ENCODE data around the gene A2M. TPM values are rescaled to one million over a fixed set of nuclear protein-coding genes. Genes with fewer than 3 reads are reported as not detected.

The A2M gene
- total RNA-seq, 1 donor from 2014 or later = 1,832 TPM

DNA sequence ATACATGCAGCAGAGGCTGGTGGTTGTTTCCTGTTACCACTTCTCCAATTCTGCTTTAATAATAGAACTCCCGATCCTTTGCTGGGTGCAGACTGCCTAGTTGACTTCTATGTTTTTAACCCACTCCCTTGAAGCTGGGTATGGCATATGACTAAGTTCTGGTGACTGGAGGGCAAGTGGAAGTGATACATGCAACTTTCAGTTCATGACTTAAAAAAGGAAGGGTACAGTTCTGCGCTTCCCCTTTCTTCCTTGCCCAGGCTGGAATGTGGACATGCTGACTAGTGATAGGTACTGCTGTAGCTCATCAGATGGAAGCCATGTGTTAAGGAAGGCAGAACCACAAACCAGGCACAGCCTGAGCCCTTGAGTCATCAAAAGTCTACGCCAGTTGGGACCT is 2.4 kb upstream of the A2M start:
- Histone ChIP-seq H3K9me3 (no peaks in the 10 kb centered on the region), H3K36me3 (no peaks in the 10 kb centered on the region), H3K4me3 (no peak overlapping the region), H3K4me1 (peaks cover 39% of the 10 kb centered on the region), H3K27ac (peak overlapping the region; percentile 71), H3K27me3 (ENCODE audit: low read depth) (no peaks in the 10 kb centered on the region)
- intact Hi-C loops (cut with DNase I) = no loop called here
- ATAC-seq (peak; percentile 84 to 92), DNase-seq (peak; percentile 45)
- TF ChIP-seq, protein P1, sequence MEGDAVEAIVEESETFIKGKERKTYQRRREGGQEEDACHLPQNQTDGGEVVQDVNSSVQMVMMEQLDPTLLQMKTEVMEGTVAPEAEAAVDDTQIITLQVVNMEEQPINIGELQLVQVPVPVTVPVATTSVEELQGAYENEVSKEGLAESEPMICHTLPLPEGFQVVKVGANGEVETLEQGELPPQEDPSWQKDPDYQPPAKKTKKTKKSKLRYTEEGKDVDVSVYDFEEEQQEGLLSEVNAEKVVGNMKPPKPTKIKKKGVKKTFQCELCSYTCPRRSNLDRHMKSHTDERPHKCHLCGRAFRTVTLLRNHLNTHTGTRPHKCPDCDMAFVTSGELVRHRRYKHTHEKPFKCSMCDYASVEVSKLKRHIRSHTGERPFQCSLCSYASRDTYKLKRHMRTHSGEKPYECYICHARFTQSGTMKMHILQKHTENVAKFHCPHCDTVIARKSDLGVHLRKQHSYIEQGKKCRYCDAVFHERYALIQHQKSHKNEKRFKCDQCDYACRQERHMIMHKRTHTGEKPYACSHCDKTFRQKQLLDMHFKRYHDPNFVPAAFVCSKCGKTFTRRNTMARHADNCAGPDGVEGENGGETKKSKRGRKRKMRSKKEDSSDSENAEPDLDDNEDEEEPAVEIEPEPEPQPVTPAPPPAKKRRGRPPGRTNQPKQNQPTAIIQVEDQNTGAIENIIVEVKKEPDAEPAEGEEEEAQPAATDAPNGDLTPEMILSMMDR (IDR thresholded peaks at IDR 0.05) = no peak

DNA sequence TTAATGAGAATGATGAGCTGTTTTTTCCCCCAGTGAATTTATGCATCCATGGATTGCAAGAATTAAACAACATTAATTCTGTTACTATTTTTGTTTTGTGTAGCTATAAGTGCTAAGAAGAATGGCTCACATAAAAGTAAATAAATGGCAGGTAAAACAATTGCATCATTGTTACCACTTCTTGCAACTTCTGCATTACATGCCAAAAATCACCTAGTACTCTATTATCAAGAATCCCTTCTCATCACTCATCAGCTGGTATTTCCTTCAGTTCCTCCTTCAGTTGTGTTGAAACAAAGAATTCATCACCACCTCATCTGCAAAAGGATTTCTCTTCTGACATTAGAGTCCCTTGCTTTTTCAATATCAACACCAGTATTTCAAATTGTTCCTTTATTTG is 773 bp downstream of the A2M start:
- peaks cover 23% of the 10 kb centered on the region for H3K36me3 ChIP-seq
- H3K4me3 ChIP-seq = peak overlapping the region; percentile 49
- no peaks in the 10 kb centered on the region for H3K27me3 ChIP-seq (ENCODE audit: low read depth)
- ATAC-seq = no peak
- peak overlapping the region; percentile 71 for H3K27ac ChIP-seq
- intact Hi-C loops (cut with DNase I) = no loop called here
- no peak for DNase-seq
- peaks cover 38% of the 10 kb centered on the region for H3K4me1 ChIP-seq
- no peaks in the 10 kb centered on the region for H3K9me3 ChIP-seq
- TF ChIP-seq, protein P1 (IDR thresholded peaks at IDR 0.05) = no peak

DNA sequence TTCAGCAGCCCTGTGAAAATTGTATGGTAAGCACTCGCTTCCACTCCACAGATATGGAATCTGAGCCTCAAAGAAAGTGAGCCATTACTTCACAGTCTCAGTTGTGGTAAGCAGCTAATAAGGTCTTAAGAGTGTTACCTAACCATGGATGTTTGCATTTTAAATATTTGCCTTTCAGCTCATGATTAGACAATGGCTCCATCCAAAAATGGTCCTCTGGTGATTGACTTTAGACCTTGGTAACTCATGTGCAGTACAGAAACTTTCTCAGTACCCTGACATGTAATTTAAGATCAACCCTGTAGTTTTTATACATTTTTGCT is 1.8 kb downstream of the A2M start:
- ATAC-seq = peak in 1 of 2 donors; percentile 14
- Histone ChIP-seq H3K27ac (peak overlapping the region; percentile 71), H3K4me1 (peaks cover 30% of the 10 kb centered on the region), H3K4me3 (peak overlapping the region; percentile 49), H3K27me3 (ENCODE audit: low read depth) (no peaks in the 10 kb centered on the region), H3K36me3 (peaks cover 33% of the 10 kb centered on the region), H3K9me3 (no peaks in the 10 kb centered on the region)
- intact Hi-C loops (cut with DNase I) = no loop called here
- TF ChIP-seq, protein P1 (IDR thresholded peaks at IDR 0.05) = no peak
- no peak for DNase-seq

DNA sequence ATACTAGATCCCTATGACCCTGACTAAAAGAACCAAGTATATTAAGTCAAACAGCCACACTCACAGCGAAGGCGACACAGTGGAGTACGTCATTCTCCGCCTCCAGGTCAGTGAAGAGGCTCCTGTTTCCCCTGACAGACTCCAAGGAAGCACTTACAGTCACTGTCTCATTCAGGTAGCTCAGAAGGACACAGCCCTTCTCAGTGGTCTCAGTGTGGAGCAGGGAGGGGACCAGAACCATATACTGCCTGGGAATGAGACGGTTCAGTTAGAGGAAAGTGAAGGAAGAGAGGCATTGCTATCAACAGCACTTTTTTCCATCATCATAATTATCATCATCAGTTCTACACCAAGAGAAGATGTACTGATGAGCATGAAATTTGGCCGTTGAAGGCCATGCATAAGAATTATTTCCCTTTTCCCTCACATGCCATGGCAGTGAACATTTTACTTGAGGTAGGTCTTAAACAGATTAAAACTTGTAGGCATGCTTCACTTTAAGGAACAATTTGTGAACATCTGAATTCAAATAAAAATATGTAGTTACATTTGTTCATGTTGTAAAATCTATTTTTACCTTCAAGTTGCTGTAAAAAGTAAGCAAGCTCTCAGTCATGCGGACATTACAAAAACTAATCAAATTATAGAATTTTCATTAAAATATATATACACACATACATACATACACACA is 2.3 kb downstream of the A2M start:
- ATAC-seq = no peak

DNA sequence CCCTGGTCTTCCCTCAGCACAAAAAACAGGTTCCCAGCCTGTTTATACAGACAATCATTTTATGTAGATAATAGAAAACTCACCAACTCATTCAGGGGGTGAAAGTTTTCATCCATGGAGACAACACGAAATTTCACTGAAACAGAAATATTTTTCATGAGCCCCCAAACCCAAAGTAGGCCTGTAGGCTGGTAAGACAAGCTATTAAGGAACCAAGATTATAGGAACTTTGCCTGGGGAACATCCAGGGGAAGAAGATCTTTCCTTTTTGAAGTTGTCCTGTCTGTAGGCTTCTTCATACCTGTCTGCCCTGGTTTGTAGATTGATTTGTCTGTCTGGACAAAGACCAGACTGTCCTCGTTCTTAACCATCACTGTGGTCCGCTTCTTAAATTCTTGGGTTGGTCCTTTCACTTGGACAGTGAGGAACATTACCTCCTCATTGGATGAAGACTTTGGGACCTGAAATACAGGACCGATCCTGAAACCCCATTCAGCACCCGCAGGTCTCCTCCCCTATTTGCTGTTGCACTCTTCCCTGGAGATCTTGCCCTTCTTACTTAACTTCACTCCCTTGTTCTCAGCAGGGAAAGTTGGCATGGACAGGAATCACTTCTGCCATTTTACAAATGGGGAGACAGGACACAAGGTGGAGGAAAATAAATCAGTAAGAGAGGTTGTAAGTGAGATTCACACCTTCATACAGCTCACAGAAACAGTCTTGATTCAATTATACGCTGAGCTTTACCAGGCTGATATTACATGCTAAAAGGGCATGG is 3.5 kb downstream of the A2M start:
- Histone ChIP-seq H3K27me3 (ENCODE audit: low read depth) (no peaks in the 10 kb centered on the region), H3K4me3 (peak overlapping the region; percentile 49), H3K36me3 (peaks cover 47% of the 10 kb centered on the region), H3K27ac (no peak overlapping the region), H3K4me1 (peaks cover 14% of the 10 kb centered on the region), H3K9me3 (no peaks in the 10 kb centered on the region)
- ATAC-seq (no peak), DNase-seq (no peak)
- TF ChIP-seq, protein P1 (IDR thresholded peaks at IDR 0.05) = no peak
- intact Hi-C loops (cut with DNase I) = no loop called here

More for the DNA sequence above, 2.3 kb downstream of the A2M start:
- Histone ChIP-seq H3K27ac (peak overlapping the region; percentile 71), H3K36me3 (peaks cover 38% of the 10 kb centered on the region), H3K27me3 (ENCODE audit: low read depth) (no peaks in the 10 kb centered on the region), H3K9me3 (no peaks in the 10 kb centered on the region), H3K4me1 (peaks cover 25% of the 10 kb centered on the region), H3K4me3 (peak overlapping the region; percentile 49)
- TF ChIP-seq, protein P1 (IDR thresholded peaks at IDR 0.05) = no peak
- DNase-seq = no peak
- intact Hi-C loops (cut with DNase I) = no loop called here

Data from lower lobe of right lung (tissue), 2 donors.